ENCODE results near the gene THOP1.

GRCh38 chr19:2812414-2813234, 27.3 kb downstream of the THOP1 start:
- TF ChIP-seq POLR2A (IDR thresholded peaks at IDR 0.05) (no peak), CTCF (IDR thresholded peaks at IDR 0.05) (no peak)

Data from adrenal gland (tissue), 5 donors.